COLO829 (cell line): ENCODE data around the gene SCN1B.
"Not testable (repeated sequence)": the region's sequence is repeated elsewhere in the genome, so short reads cannot be mapped to it uniquely, and the experiment has no call there.

ENCODE experiments used
- DNase-seq: peaks from one replicate; pipeline ENCODE4 v3.0.0; 2012; ENCODE audit warnings: low spot score

Gene SCN1B

GRCh38 chr19:35037716-35038622 is 7.7 kb downstream of the SCN1B start:
- no peak for DNase-seq

- DNase-seq: no peak
Measured at GRCh38 chr19:35038623-35039512, 8.6 kb downstream of the SCN1B start.

GRCh38 chr19:35039881-35040825 is 9.9 kb downstream of the SCN1B start:
- no peak for DNase-seq

- DNase-seq: peak; percentile 20
Measured at GRCh38 chr19:35040826-35041547, 10.7 kb downstream of the SCN1B start.

- no peak for DNase-seq
Measured at GRCh38 chr19:35041548-35042055, 11.3 kb downstream of the SCN1B start, which contains the start of gene HPN. Gene HPN (plus strand): TSS chr19:35041721. CDS start chr19:35042507, 786 bp downstream.

- no peak for DNase-seq
Measured at GRCh38 chr19:35042056-35042730, 11.9 kb downstream of the SCN1B start.

- DNase-seq: no peak
Measured at GRCh38 chr19:35042954-35043604, 12.8 kb downstream of the SCN1B start.

- no peak for DNase-seq
Measured at GRCh38 chr19:35043906-35044305, 13.6 kb downstream of the SCN1B start.

GRCh38 chr19:35044317-35045117 is 14.2 kb downstream of the SCN1B start:
- DNase-seq: peak; percentile 85

GRCh38 chr19:35045667-35046300 is 15.5 kb downstream of the SCN1B start:
- DNase-seq: no peak

GRCh38 chr19:35046461-35046860 is 16.2 kb downstream of the SCN1B start:
- no peak for DNase-seq

GRCh38 chr19:35048911-35049411 is 18.7 kb downstream of the SCN1B start:
- no peak for DNase-seq

GRCh38 chr19:35049456-35049855 is 19.2 kb downstream of the SCN1B start:
- DNase-seq: no peak

GRCh38 chr19:35050662-35051061 is 20.4 kb downstream of the SCN1B start:
- not testable (repeated sequence) for DNase-seq

- not testable (repeated sequence) for DNase-seq
Measured at GRCh38 chr19:35051268-35051667, 21.0 kb downstream of the SCN1B start.

GRCh38 chr19:35051796-35052195 is 21.5 kb downstream of the SCN1B start:
- DNase-seq: no peak

GRCh38 chr19:35052599-35053190 is 22.4 kb downstream of the SCN1B start:
- DNase-seq: no peak
